Right lobe of liver (tissue), 6 donors: Measurements from ENCODE around the gene MAST1. TPM values are rescaled to one million over a fixed set of nuclear protein-coding genes. Genes with fewer than 3 reads are reported as not detected.
"Not testable (repeated sequence)": the region's sequence is repeated elsewhere in the genome, so short reads cannot be mapped to it uniquely, and the experiment has no call there.

Experiments
- ATAC-seq, 4 donors: fragments of 200-7000 bp; cut with Tn5 transposase; one replicate each; pipeline ENCODE4 v1.9.1; 2020; ENCODE audit warnings: mild to moderate bottlenecking in 4 of 4, moderate library complexity in 4 of 4
- DNase-seq, 3 donors: peaks; one replicate each; pipeline ENCODE4 v3.0.0-alpha.2; 2020
- H3K27ac ChIP-seq, 3 donors: fragments of 200-600 bp; one replicate each; pipeline ENCODE4 v1.8.0; 2022
- H3K27me3 ChIP-seq, 2 donors: fragments of 200-600 bp; one replicate each; pipeline ENCODE4 v1.8.0; 2022
- H3K36me3 ChIP-seq, 4 donors: fragments of 200-600 bp; sonication (generic) in 1 of 4; one replicate each; pipeline versions ENCODE4 v1.5.1 to v1.8.0; 2017 to 2022; ENCODE audit warnings: control low read depth in 1 of 4
- H3K4me1 ChIP-seq, 4 donors: fragments of 200-600 bp; sonication (generic) in 1 of 4; one replicate each; pipeline versions ENCODE4 v1.5.1 to v1.8.0; 2017 to 2022; ENCODE audit warnings: control low read depth in 1 of 4
- H3K4me3 ChIP-seq, 3 donors: fragments of 200-600 bp; one replicate each; pipeline ENCODE4 v1.8.0; 2022
- H3K9me3 ChIP-seq, 4 donors: fragments of 200-600 bp; sonication (generic) in 1 of 4; one replicate each; pipeline versions ENCODE4 v1.5.1 to v1.8.0; 2017 to 2022; ENCODE audit warnings: control low read depth in 1 of 4
- POLR2A ChIP-seq: fragments of 450-650 bp; IDR thresholded peaks from one replicate; pipeline ENCODE4 v1.6.1; 2017; ENCODE audit warnings: antibody characterized with exemption, mild to moderate bottlenecking
- WGBS: methylation state at CpG from one replicate; pipeline ENCODE4 v1.1.6; 2018; ENCODE audit warnings: low coverage, low lambda C conversion rate; ENCODE audit not compliant: insufficient coverage; ENCODE audit errors: missing lambda C conversion rate; 5-methylcytosine and 5-hydroxymethylcytosine counted together
- intact Hi-C, 2 donors: fragments of 100-400 bp; cut with DNase I; formaldehyde crosslinking; loops; one replicate each; pipeline versions ENCODE4 v1.11.2 to v1.14.1; 2022
- total RNA-seq, 6 experiments: library from RNA; depleted of rRNA in 2 of 6; stranded (reverse); fragments of >200 nt in 2 of 6; fragmentation: NEBNext Ultra II Directional in 3 of 6; extraction: Animal tissue kit (Norgen Biotek cat#: 25700) in 3 of 6; gene quantifications; one replicate each; pipeline versions ENCODE4 v1.1.0 to v1.2.4, GENCODE V29; 2016 to 2023
- TF ChIP-seq, protein P1 (sequence below), 4 donors: fragments of 200-600 bp in 3 of 4; fragments of 450-650 bp in 1 of 4; IDR thresholded peaks; one replicate each; pipeline versions ENCODE4 v1.5.1 to v1.8.0; 2016 to 2022; ENCODE audit warnings: antibody characterized with exemption in 4 of 4, mild to moderate bottlenecking in 2 of 4
- donor health status: DM: no; HTN: yes; CAD: no.
- donor health status: DM: no; HTN: no; CAD: no.
- donor health status: DM: no; HTN: no; CAD: no.
- donor health status: DM: no; HTN: yes; CAD: no.
- donor health status: DM: no; HTN: yes; CAD: no.

Gene MAST1
- total RNA-seq, 6 experiments from 2014 or later, result 0.06 to 0.49 (median 0.34) TPM; not detected in 2

DNA sequence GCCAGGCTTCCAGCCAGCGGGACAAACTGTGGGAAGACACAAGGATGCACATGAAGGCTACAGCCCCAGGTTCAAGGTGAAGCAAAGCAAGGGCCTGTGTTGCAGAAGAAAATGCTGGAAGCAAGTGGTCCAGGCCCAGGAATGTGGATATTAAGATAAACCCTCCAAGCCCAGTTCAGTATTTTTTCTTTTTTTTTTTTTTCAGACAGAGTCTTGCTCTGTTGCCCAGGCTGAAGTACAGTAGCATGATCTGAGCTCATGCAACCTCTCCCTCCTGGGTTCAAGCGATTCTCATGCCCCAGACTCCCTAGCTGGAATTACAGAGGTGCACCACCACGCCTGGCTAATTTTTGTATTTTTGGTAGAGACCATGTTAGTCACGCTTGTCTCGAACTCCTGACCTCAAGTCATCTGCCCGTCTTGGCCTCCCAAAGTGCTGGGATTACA, 41.2 kb upstream of the MAST1 start:
- Histone ChIP-seq H3K27me3 (no peaks in the 10 kb centered on the region), H3K36me3 (peaks cover 0 to 9% (median 3%) of the 10 kb centered on the region in 4 donors), H3K9me3 (no peaks in the 10 kb centered on the region), H3K27ac (no peak overlapping the region), H3K4me1 (peaks cover 0 to 17% (median 7%) of the 10 kb centered on the region in 4 donors), H3K4me3 (no peak overlapping the region)
- TF ChIP-seq POLR2A, result no peak
- TF ChIP-seq, protein P1, sequence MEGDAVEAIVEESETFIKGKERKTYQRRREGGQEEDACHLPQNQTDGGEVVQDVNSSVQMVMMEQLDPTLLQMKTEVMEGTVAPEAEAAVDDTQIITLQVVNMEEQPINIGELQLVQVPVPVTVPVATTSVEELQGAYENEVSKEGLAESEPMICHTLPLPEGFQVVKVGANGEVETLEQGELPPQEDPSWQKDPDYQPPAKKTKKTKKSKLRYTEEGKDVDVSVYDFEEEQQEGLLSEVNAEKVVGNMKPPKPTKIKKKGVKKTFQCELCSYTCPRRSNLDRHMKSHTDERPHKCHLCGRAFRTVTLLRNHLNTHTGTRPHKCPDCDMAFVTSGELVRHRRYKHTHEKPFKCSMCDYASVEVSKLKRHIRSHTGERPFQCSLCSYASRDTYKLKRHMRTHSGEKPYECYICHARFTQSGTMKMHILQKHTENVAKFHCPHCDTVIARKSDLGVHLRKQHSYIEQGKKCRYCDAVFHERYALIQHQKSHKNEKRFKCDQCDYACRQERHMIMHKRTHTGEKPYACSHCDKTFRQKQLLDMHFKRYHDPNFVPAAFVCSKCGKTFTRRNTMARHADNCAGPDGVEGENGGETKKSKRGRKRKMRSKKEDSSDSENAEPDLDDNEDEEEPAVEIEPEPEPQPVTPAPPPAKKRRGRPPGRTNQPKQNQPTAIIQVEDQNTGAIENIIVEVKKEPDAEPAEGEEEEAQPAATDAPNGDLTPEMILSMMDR (IDR thresholded peaks at IDR 0.05), result no peak
- intact Hi-C loops, result no loop called here
- DNase-seq, result no peak
- WGBS, result 83% methylated on average over 6 of the region's 6 CpGs
- ATAC-seq, result no peak

DNA sequence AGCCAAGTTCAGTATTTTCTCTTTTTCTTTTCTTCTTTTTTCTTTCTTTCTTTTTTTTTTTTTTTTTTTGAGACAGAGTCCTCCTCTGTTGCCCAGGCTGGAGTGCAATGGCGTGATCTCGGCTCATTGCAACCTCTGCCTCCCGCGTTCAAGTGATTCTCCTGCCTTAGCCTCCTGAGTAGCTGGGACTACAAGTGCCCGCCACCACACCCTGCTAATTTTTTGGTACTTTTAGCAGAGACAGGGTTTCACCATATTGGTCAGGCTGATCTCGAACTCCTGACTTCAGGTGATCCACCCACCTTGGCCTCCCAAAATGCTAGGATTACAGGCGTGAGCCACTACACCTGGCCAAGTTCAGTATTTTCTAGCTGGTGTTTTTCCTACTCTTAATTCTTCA, 40.7 kb upstream of the MAST1 start:
- ATAC-seq, DNase-seq, H3K4me3 ChIP-seq, intact Hi-C loops, H3K27ac ChIP-seq, H3K9me3 ChIP-seq, H3K27me3 ChIP-seq, H3K36me3 ChIP-seq: not testable (repeated sequence)
- 83% methylated on average over 7 of the region's 7 CpGs for WGBS
- peaks cover 0 to 17% (median 9%) of the 10 kb centered on the region in 4 donors for H3K4me1 ChIP-seq

GRCh38 chr19:12799742-12800465, 38.4 kb upstream of the MAST1 start:
- H3K27ac ChIP-seq, result no peak overlapping the region
- 90% methylated on average over 5 of the region's 18 CpGs for WGBS
- no peaks in the 10 kb centered on the region for H3K27me3 ChIP-seq
- TF ChIP-seq POLR2A, result no peak
- TF ChIP-seq, protein P1 (IDR thresholded peaks at IDR 0.05), result no peak
- H3K4me3 ChIP-seq, result no peak overlapping the region
- DNase-seq (peak in 1 of 3 donors; percentile 48), ATAC-seq (no peak)
- H3K4me1 ChIP-seq, result peaks cover 0 to 12% (median 5%) of the 10 kb centered on the region in 4 donors
- H3K9me3 ChIP-seq, result no peaks in the 10 kb centered on the region
- intact Hi-C loops, result no loop called here
- H3K36me3 ChIP-seq, result peaks cover 0 to 9% (median 3%) of the 10 kb centered on the region in 4 donors

- H3K27me3 ChIP-seq, result no peaks in the 10 kb centered on the region
- H3K27ac ChIP-seq, result no peak overlapping the region
- H3K36me3 ChIP-seq, result peaks cover 0 to 9% (median 3%) of the 10 kb centered on the region in 4 donors
- H3K4me1 ChIP-seq, result peaks cover 0 to 12% (median 4%) of the 10 kb centered on the region in 4 donors
- intact Hi-C loops, result no loop called here
- WGBS, result 100% methylated on average over 1 of the region's 1 CpG
- peak overlapping the region in 2 of 3 donors; percentile 89 to 99 for H3K4me3 ChIP-seq
- TF ChIP-seq, protein P1 (IDR thresholded peaks at IDR 0.05), result no peak
- TF ChIP-seq POLR2A, result no peak
- H3K9me3 ChIP-seq, result no peaks in the 10 kb centered on the region
- ATAC-seq (no peak), DNase-seq (no peak)
Observed at GRCh38 chr19:12800466-12800770, 37.9 kb upstream of the MAST1 start.

DNA sequence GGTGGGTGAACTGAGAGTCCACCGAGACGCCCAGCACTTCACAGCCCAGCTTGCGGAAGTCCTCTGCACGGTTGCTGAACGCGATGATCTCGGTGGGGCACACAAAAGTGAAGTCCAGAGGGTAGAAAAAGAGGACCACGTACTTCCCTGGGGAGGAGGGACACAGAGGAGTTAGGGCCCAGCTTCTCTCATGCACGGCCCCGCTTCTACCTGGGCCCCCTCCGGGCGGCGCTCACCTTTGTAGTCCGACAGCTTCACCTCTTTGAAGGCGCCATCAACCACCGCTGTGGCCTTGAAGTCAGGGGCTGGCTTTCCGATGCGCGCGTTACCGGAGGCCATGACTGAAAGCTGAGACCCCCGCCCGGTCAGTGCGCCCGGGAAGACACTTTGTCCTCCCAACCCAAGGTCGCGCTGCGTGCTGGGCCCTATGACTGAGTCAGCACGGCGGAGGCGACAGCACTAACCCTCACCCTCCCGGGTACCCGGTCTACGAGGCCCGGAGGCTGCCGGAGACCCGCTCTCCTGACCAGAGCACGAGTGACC, 37.3 kb upstream of the MAST1 start:
- TF ChIP-seq, protein P1 (IDR thresholded peaks at IDR 0.05), result no peak
- TF ChIP-seq POLR2A, result no peak
- Histone ChIP-seq H3K27me3 (no peaks in the 10 kb centered on the region), H3K4me3 (peak overlapping the region; percentile 89 to 99 (median 92)), H3K4me1 (peaks cover 0 to 11% (median 3%) of the 10 kb centered on the region in 4 donors), H3K36me3 (peaks cover 0 to 9% (median 3%) of the 10 kb centered on the region in 4 donors), H3K27ac (peak overlapping the region; percentile 62 to 64 (median 62)), H3K9me3 (no peaks in the 10 kb centered on the region)
- 0% methylated on average over 2 of the region's 38 CpGs for WGBS
- intact Hi-C loops, result no loop called here
- DNase-seq (peak in 2 of 3 donors; percentile 58 to 60), ATAC-seq (peak; percentile 21 to 34 (median 26))
